ENCODE data around the gene TRIM5.

DNA sequence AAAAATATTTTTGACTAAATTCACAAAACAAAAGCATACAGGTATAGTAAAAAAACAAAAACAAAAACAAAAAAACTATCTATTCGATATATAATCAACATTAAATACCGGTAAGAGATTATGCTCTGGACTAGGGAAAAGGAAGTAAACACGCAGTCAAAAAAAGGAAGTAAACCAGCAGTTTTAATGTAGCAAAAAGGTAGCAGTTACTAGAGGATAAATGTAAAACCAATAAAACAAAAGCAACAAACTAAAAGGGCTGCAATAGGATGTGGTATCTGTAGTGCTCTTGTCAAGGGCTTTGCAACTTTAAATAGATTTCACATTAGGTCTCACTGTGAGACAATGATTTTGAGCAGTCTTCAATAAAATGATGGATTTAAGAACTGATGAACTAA is 7.1 kb upstream of the TRIM5 start:
- TF ChIP-seq EZH2 (IDR thresholded peaks at IDR 0.05; ENCODE audit: low read depth, unreplicated experiment) = no peak
- TF ChIP-seq, protein P1, sequence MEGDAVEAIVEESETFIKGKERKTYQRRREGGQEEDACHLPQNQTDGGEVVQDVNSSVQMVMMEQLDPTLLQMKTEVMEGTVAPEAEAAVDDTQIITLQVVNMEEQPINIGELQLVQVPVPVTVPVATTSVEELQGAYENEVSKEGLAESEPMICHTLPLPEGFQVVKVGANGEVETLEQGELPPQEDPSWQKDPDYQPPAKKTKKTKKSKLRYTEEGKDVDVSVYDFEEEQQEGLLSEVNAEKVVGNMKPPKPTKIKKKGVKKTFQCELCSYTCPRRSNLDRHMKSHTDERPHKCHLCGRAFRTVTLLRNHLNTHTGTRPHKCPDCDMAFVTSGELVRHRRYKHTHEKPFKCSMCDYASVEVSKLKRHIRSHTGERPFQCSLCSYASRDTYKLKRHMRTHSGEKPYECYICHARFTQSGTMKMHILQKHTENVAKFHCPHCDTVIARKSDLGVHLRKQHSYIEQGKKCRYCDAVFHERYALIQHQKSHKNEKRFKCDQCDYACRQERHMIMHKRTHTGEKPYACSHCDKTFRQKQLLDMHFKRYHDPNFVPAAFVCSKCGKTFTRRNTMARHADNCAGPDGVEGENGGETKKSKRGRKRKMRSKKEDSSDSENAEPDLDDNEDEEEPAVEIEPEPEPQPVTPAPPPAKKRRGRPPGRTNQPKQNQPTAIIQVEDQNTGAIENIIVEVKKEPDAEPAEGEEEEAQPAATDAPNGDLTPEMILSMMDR (conservative IDR thresholded peaks at IDR 0.05; ENCODE audit: low read depth in 2 of 2) = no peak
- TF ChIP-seq, protein P2, sequence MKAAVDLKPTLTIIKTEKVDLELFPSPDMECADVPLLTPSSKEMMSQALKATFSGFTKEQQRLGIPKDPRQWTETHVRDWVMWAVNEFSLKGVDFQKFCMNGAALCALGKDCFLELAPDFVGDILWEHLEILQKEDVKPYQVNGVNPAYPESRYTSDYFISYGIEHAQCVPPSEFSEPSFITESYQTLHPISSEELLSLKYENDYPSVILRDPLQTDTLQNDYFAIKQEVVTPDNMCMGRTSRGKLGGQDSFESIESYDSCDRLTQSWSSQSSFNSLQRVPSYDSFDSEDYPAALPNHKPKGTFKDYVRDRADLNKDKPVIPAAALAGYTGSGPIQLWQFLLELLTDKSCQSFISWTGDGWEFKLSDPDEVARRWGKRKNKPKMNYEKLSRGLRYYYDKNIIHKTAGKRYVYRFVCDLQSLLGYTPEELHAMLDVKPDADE (IDR thresholded peaks at IDR 0.05) = no peak
